K562 (cell line): ENCODE results near the gene CREB5.

Source experiments
- RAD21 ChIP-seq, 2 experiments: fragments of 250-450 bp in 1 of 2; fragments of 450-650 bp in 1 of 2; sonication (Bioruptor Pico) in 1 of 2; formaldehyde crosslinking in 1 of 2; IDR thresholded peaks in 1 of 2; conservative IDR thresholded peaks in 1 of 2; 2 replicates each; pipeline versions ENCODE4 v1.4.0 to v1.8.0; 2020 to 2022; ENCODE audit warnings: mild to moderate bottlenecking in 2 of 2, moderate library complexity in 1 of 2
- TF ChIP-seq, protein P1 (sequence below): sonication (generic); formaldehyde crosslinking; IDR thresholded peaks from 2 replicates; pipeline ENCODE4 v1.8.1; 2023; ENCODE audit warnings: mild to moderate bottlenecking, missing genetic modification reagents
- TF ChIP-seq, protein P2 (sequence below), 3 experiments: IDR thresholded peaks in 2 of 3; conservative IDR thresholded peaks in 1 of 3; 2 replicates each; pipeline ENCODE4 v1.5.1; 2011 to 2012; ENCODE audit warnings: low read length in 3 of 3, mild to moderate bottlenecking in 3 of 3, control low read depth in 2 of 3, improper control_type of control experiment in 1 of 3, inconsistent platforms in 1 of 3, low read depth in 1 of 3, mixed read lengths in 1 of 3, moderate library complexity in 1 of 3; ENCODE audit not compliant: insufficient read depth in 2 of 3

- no peak for TF ChIP-seq RAD21 (CRISPR knock-in tag; conservative IDR thresholded peaks at IDR 0.05 in 1 of 2, IDR thresholded peaks at IDR 0.05 in 1 of 2)
- TF ChIP-seq, protein P1, sequence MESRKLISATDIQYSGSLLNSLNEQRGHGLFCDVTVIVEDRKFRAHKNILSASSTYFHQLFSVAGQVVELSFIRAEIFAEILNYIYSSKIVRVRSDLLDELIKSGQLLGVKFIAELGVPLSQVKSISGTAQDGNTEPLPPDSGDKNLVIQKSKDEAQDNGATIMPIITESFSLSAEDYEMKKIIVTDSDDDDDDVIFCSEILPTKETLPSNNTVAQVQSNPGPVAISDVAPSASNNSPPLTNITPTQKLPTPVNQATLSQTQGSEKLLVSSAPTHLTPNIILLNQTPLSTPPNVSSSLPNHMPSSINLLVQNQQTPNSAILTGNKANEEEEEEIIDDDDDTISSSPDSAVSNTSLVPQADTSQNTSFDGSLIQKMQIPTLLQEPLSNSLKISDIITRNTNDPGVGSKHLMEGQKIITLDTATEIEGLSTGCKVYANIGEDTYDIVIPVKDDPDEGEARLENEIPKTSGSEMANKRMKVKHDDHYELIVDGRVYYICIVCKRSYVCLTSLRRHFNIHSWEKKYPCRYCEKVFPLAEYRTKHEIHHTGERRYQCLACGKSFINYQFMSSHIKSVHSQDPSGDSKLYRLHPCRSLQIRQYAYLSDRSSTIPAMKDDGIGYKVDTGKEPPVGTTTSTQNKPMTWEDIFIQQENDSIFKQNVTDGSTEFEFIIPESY (CRISPR knock-in tag) = no peak
- TF ChIP-seq, protein P2, sequence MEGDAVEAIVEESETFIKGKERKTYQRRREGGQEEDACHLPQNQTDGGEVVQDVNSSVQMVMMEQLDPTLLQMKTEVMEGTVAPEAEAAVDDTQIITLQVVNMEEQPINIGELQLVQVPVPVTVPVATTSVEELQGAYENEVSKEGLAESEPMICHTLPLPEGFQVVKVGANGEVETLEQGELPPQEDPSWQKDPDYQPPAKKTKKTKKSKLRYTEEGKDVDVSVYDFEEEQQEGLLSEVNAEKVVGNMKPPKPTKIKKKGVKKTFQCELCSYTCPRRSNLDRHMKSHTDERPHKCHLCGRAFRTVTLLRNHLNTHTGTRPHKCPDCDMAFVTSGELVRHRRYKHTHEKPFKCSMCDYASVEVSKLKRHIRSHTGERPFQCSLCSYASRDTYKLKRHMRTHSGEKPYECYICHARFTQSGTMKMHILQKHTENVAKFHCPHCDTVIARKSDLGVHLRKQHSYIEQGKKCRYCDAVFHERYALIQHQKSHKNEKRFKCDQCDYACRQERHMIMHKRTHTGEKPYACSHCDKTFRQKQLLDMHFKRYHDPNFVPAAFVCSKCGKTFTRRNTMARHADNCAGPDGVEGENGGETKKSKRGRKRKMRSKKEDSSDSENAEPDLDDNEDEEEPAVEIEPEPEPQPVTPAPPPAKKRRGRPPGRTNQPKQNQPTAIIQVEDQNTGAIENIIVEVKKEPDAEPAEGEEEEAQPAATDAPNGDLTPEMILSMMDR (IDR thresholded peaks at IDR 0.05 in 2 of 3, conservative IDR thresholded peaks at IDR 0.05 in 1 of 3; ENCODE audit: insufficient read depth in 2 of 3, low read depth in 1 of 3, low read length in 3 of 3) = no peak
Observed at GRCh38 chr7:28684650-28685241, 272.4 kb downstream of the CREB5 start.
